ENCODE measurements around the gene NFKBIZ. TPM values are rescaled to one million over a fixed set of nuclear protein-coding genes. Genes with fewer than 3 reads are reported as not detected.

NFKBIZ gene
- polyA plus RNA-seq, 1 of the 3 experiments (the other 2 are of a cell fraction): 59.9 TPM

GRCh38 chr3:101851072-101851770 lies 1.9 kb downstream of the NFKBIZ start:
- Histone ChIP-seq H3K9ac (peak overlapping the region; percentile 98), H3K4me1 (ENCODE audit: control insufficient read depth in 1 of 2, insufficient read depth in 2 of 2, low read depth in 1 of 2, low read length in 1 of 2) (peaks cover 0 to 5% of the 10 kb centered on the region in 2 experiments; a peak in 3 of 4 replicates), H3K9me3 (no peaks in the 10 kb centered on the region), H3K9me2 (no peaks in the 10 kb centered on the region), H2AFZ (ENCODE audit: low read depth) (no peak overlapping the region), H3K4me2 (peak overlapping the region; percentile 89), H4K20me1 (ENCODE audit: insufficient read depth) (peaks cover 42% of the 10 kb centered on the region), H3F3A (replicated peaks; ENCODE audit: insufficient read depth) (peaks cover 24% of the 10 kb centered on the region), H3K36me3 (replicated peaks in 1 of 2; ENCODE audit: control insufficient read depth in 1 of 2, insufficient read depth in 2 of 2, low read length in 1 of 2) (peaks cover 43 to 52% of the 10 kb centered on the region in 2 experiments), H3K27me3 (ENCODE audit: insufficient read depth) (no peaks in the 10 kb centered on the region), H3K79me2 (ENCODE audit: insufficient read depth) (peaks cover 66% of the 10 kb centered on the region), H3K4me3 (ENCODE audit: low read depth in 2 of 2, low read length in 1 of 2) (peak overlapping the region; percentile 77 to 87), H3K27ac (ENCODE audit: low read depth in 2 of 2, low read length in 1 of 2) (peak overlapping the region; percentile 82; a peak in 3 of 4 replicates)
- WGBS (ENCODE audit: low lambda C conversion rate): 38% methylated on average over 5 of the region's 5 CpGs
- ChIA-PET POLR2A (no interaction called here), CTCF (interaction anchor here (0.8 kb wide), 2 partner anchors 37 to 374 kb away, joined by 3 to 5 read pairs; no protein-coding TSS in a partner anchor)
- TF ChIP-seq GABPA (IDR thresholded peaks at IDR 0.05; ENCODE audit: low read depth) (no peak), MAX (IDR thresholded peaks at IDR 0.05; ENCODE audit: low read depth) (no peak), TEAD4 (IDR thresholded peaks at IDR 0.05; ENCODE audit: borderline replicate concordance, insufficient read depth) (peak; percentile 3; the same call in 1 of the 2 replicates)
- DNase-seq: no peak

- Histone ChIP-seq H3K27me3 (ENCODE audit: insufficient read depth) (no peaks in the 10 kb centered on the region), H3K4me3 (ENCODE audit: low read depth in 2 of 2, low read length in 1 of 2) (peak overlapping the region; percentile 77 to 87; a peak in 3 of 4 replicates), H3K79me2 (ENCODE audit: insufficient read depth) (peaks cover 72% of the 10 kb centered on the region), H3K4me1 (ENCODE audit: control insufficient read depth in 1 of 2, insufficient read depth in 2 of 2, low read depth in 1 of 2, low read length in 1 of 2) (peaks cover 3 to 5% of the 10 kb centered on the region in 2 experiments; a peak in 3 of 4 replicates), H3K9me2 (no peaks in the 10 kb centered on the region), H3K4me2 (peak overlapping the region; percentile 89), H3K36me3 (replicated peaks in 1 of 2; ENCODE audit: control insufficient read depth in 1 of 2, insufficient read depth in 2 of 2, low read length in 1 of 2) (peaks cover 51 to 58% of the 10 kb centered on the region in 2 experiments), H3F3A (replicated peaks; ENCODE audit: insufficient read depth) (peaks cover 30% of the 10 kb centered on the region), H3K9me3 (no peaks in the 10 kb centered on the region), H2AFZ (ENCODE audit: low read depth) (no peak overlapping the region), H3K27ac (ENCODE audit: low read depth in 2 of 2, low read length in 1 of 2) (peak overlapping the region in 1 of 2 experiments; percentile 82; a peak in 1 of 4 replicates), H4K20me1 (ENCODE audit: insufficient read depth) (peaks cover 43% of the 10 kb centered on the region), H3K9ac (peak overlapping the region; percentile 98)
- 65% methylated on average over 6 of the region's 6 CpGs for WGBS (ENCODE audit: low lambda C conversion rate)
- POLR2A ChIA-PET: no interaction called here
- TF ChIP-seq JUND (IDR thresholded peaks at IDR 0.05) (no peak), MAX (IDR thresholded peaks at IDR 0.05; ENCODE audit: low read depth) (no peak), ELF1 (IDR thresholded peaks at IDR 0.05) (no peak), EZH2phosphoT487 (IDR thresholded peaks at IDR 0.05; ENCODE audit: borderline replicate concordance, low read depth) (no peak), RXRA (IDR thresholded peaks at IDR 0.05; ENCODE audit: borderline replicate concordance, low read depth) (no peak)
- TF ChIP-seq, protein P1, sequence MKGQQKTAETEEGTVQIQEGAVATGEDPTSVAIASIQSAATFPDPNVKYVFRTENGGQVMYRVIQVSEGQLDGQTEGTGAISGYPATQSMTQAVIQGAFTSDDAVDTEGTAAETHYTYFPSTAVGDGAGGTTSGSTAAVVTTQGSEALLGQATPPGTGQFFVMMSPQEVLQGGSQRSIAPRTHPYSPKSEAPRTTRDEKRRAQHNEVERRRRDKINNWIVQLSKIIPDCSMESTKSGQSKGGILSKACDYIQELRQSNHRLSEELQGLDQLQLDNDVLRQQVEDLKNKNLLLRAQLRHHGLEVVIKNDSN (IDR thresholded peaks at IDR 0.05; ENCODE audit: borderline replicate concordance, low read depth): no peak
- TF ChIP-seq, protein P2, sequence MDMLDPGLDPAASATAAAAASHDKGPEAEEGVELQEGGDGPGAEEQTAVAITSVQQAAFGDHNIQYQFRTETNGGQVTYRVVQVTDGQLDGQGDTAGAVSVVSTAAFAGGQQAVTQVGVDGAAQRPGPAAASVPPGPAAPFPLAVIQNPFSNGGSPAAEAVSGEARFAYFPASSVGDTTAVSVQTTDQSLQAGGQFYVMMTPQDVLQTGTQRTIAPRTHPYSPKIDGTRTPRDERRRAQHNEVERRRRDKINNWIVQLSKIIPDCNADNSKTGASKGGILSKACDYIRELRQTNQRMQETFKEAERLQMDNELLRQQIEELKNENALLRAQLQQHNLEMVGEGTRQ (IDR thresholded peaks at IDR 0.05; ENCODE audit: borderline replicate concordance, low read depth, low read length): no peak
- TF ChIP-seq, protein P3, sequence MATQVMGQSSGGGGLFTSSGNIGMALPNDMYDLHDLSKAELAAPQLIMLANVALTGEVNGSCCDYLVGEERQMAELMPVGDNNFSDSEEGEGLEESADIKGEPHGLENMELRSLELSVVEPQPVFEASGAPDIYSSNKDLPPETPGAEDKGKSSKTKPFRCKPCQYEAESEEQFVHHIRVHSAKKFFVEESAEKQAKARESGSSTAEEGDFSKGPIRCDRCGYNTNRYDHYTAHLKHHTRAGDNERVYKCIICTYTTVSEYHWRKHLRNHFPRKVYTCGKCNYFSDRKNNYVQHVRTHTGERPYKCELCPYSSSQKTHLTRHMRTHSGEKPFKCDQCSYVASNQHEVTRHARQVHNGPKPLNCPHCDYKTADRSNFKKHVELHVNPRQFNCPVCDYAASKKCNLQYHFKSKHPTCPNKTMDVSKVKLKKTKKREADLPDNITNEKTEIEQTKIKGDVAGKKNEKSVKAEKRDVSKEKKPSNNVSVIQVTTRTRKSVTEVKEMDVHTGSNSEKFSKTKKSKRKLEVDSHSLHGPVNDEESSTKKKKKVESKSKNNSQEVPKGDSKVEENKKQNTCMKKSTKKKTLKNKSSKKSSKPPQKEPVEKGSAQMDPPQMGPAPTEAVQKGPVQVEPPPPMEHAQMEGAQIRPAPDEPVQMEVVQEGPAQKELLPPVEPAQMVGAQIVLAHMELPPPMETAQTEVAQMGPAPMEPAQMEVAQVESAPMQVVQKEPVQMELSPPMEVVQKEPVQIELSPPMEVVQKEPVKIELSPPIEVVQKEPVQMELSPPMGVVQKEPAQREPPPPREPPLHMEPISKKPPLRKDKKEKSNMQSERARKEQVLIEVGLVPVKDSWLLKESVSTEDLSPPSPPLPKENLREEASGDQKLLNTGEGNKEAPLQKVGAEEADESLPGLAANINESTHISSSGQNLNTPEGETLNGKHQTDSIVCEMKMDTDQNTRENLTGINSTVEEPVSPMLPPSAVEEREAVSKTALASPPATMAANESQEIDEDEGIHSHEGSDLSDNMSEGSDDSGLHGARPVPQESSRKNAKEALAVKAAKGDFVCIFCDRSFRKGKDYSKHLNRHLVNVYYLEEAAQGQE (IDR thresholded peaks at IDR 0.05; ENCODE audit: low read depth, low read length): no peak
- TF ChIP-seq, protein P4, sequence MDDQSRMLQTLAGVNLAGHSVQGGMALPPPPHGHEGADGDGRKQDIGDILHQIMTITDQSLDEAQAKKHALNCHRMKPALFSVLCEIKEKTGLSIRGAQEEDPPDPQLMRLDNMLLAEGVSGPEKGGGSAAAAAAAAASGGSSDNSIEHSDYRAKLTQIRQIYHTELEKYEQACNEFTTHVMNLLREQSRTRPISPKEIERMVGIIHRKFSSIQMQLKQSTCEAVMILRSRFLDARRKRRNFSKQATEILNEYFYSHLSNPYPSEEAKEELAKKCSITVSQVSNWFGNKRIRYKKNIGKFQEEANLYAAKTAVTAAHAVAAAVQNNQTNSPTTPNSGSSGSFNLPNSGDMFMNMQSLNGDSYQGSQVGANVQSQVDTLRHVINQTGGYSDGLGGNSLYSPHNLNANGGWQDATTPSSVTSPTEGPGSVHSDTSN (IDR thresholded peaks at IDR 0.05): no peak
- no peak for DNase-seq
- CTCF ChIA-PET: interaction anchor here (0.8 to 1.7 kb wide), 4 partner anchors 38 to 374 kb away, joined by 3 to 5 read pairs (median 4); no protein-coding TSS in a partner anchor
These were observed 2.8 kb downstream of the NFKBIZ start for GRCh38 chr3:101851850-101852714.

Data from SK-N-SH (cell line).